GM18507 (cell line): ENCODE data around the gene COA5.

Source experiments
- DNase-seq: peaks from one replicate; pipeline ENCODE4 v3.0.0; 2011; ENCODE audit warnings: low read depth; ENCODE audit not compliant: insufficient read length; ENCODE audit errors: extremely low spot score
- FAIRE-seq: peaks from 2 replicates; lab custom pipeline; 2011; peaks lifted over from hg19 to GRCh38; lab: Jason Lieb, UNC

Gene COA5

GRCh38 chr2:98558852-98559530 lies 49.3 kb downstream of the COA5 start:
- FAIRE-seq (no peak), DNase-seq (no peak)

DNA sequence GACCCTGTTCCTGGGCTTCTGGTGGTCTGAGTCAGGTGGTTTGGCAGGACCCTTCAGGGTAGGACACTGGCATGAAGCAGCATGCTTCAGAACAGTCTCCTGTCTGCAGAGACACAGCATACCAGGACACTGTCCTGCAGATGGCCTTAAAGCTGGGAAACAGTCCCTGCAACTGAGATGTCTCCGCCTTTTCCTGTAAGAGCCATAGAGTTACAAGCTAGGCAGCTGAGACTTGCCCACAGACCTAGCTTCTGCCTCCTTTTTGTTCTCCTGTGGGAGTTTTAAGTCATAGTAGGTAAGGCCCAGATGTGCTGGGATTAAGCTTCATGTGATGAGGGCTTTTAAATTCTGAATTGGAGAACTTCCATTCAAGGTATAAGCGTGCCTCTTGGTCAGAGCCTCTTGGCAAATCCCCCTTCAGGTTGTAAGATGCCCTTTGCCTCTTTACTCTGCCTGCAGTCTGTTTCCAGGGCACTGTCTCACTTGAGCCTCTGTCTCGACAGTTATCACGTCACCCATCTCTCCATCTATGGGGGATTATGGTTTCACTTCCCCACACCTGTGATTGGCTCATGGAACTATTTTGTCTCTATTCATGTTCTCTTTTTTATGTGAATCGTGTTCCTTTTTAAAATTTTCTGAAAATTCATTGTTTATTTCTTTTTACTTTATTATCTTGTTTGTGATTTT lies 51.8 kb downstream of the COA5 start:
- FAIRE-seq (peak; percentile 85), DNase-seq (peak; percentile 44)

DNA sequence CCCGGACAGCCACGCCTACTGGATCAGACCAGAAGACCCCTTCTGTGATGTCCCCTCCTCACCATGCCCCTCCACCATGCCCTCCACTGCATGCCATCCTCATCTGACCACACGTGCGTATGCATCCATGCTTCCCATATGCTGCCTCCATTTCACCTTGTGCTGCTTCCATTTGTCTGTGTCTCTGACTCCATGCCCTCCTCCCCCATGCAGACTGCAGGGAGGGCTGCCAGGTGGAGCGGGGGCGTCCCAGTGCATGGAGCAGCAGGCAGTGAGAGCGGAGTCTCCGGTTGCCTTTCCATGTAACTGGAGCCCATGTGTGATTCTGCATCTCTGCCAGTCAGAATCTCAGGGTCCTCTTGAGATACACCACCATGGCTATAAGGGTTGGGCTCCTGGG lies 52.6 kb downstream of the COA5 start:
- no peak for FAIRE-seq
- DNase-seq: no peak

GRCh38 chr2:98554116-98554861 lies 54.0 kb downstream of the COA5 start:
- FAIRE-seq: no peak
- DNase-seq: no peak

- FAIRE-seq (no peak), DNase-seq (no peak)
Observed at GRCh38 chr2:98552499-98553179, 55.7 kb downstream of the COA5 start.

- no peak for DNase-seq
- no peak for FAIRE-seq
Observed at GRCh38 chr2:98551316-98551715, 57.0 kb downstream of the COA5 start.

DNA sequence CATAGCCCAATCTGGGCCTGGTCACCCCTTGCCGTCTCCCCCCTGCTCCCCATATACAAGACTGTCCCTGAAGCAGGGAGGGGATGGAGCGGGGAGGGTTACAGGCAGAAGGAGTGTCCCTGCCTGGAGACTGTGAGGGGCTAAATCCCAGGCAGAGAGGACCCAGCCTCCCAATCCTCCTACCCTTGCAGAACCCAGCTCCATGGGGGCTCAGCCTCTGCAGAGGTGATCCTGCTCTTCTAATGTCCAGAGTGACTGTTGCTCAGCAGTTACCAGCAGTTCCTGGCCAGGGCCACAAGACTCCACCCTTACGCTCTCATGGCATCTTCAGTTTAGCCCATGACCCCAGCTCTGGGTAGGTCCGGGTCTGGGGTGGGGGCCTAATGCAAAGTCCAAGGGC lies 58.1 kb downstream of the COA5 start:
- DNase-seq: no peak
- no peak for FAIRE-seq
